Heart right ventricle (tissue), 16 donors: ENCODE data around the gene FRY. TPM values are rescaled to one million over a fixed set of nuclear protein-coding genes. Genes with fewer than 3 reads are reported as not detected.
A peak's percentile ranks its signal among the peaks of the same experiment; 100 is the strongest.

ENCODE experiments used
- ATAC-seq, 8 donors: fragments of 200-7000 bp; cut with Tn5 transposase; one replicate each; pipeline ENCODE4 v1.9.1; 2020; ENCODE audit warnings: mild to moderate bottlenecking in 8 of 8, moderate library complexity in 8 of 8, moderate number of reproducible peaks in 1 of 8
- DNase-seq, 2 donors: peaks; one replicate each; pipeline ENCODE4 v3.0.0-alpha.2; 2020
- H3K27ac ChIP-seq, 10 donors: fragments of 200-600 bp; sonication (generic) in 2 of 10; one replicate each; pipeline versions ENCODE4 v1.5.0 to v1.8.0; 2020 to 2022; ENCODE audit warnings: mild to moderate bottlenecking in 3 of 10
- H3K27me3 ChIP-seq, 7 donors: fragments of 200-600 bp; one replicate each; pipeline ENCODE4 v1.8.0; 2021 to 2022; ENCODE audit warnings: mild to moderate bottlenecking in 2 of 7
- H3K36me3 ChIP-seq, 9 donors: fragments of 200-600 bp; sonication (generic) in 1 of 9; one replicate each; pipeline versions ENCODE4 v1.5.0 to v1.8.0; 2020 to 2022; ENCODE audit warnings: mild to moderate bottlenecking in 2 of 9
- H3K4me1 ChIP-seq, 9 donors: fragments of 200-600 bp; sonication (generic) in 1 of 9; one replicate each; pipeline versions ENCODE4 v1.5.0 to v1.8.0; 2020 to 2022; ENCODE audit warnings: mild to moderate bottlenecking in 4 of 9
- H3K4me3 ChIP-seq, 10 donors: fragments of 200-600 bp; sonication (generic) in 2 of 10; one replicate each; pipeline versions ENCODE4 v1.5.0 to v1.8.0; 2020 to 2022; ENCODE audit warnings: mild to moderate bottlenecking in 7 of 10, moderate library complexity in 2 of 10
- H3K9me3 ChIP-seq, 11 donors: fragments of 200-600 bp in 10 of 11; sonication (generic) in 2 of 11; one replicate each; pipeline versions ENCODE4 v1.5.0 to v1.8.0; 2013 to 2022; ENCODE audit warnings: mild to moderate bottlenecking in 2 of 11, control low read depth in 1 of 11, moderate library complexity in 1 of 11
- WGBS, 2 donors: extraction: QIAGEN DNeasy Blood & Tissue Kit; methylation state at CpG; one replicate each; pipeline ENCODE4 v1.1.7; 2013; ENCODE audit warnings: inconsistent platforms in 1 of 2; 5-methylcytosine and 5-hydroxymethylcytosine counted together
- intact Hi-C, 10 donors: fragments of 100-400 bp; cut with DNase I; formaldehyde crosslinking; loops; one replicate each; pipeline versions ENCODE4 v1.11.1 to v1.14.2; 2022
- polyA plus RNA-seq, 2 donors: library from polyadenylated mRNA; stranded (reverse); fragments of 200-250 nt; gene quantifications; one replicate each; pipeline ENCODE4 v1.2.3, GENCODE V29; 2013
- total RNA-seq, 10 donors: library from RNA; stranded (reverse); fragmentation: NEBNext Ultra II Directional in 3 of 10; extraction: Animal tissue kit (Norgen Biotek cat#: 25700) in 3 of 10; gene quantifications; one replicate each; pipeline versions ENCODE4 v1.2.1 to v1.2.4, GENCODE V29; 2021 to 2023
- TF ChIP-seq, protein P1 (sequence below), 9 donors: fragments of 200-600 bp; sonication (generic) in 2 of 9; IDR thresholded peaks; one replicate each; pipeline versions ENCODE4 v1.5.0 to v1.8.0; 2021 to 2022; ENCODE audit warnings: antibody characterized with exemption in 9 of 9, mild to moderate bottlenecking in 5 of 9, moderate library complexity in 1 of 9
- donor health status: Arrhythmogenic right ventricular cardiomyopathy.
- donor health status: ischemic (EF 13 %, LVEDD 7.1; RV severe dilation, severe dysfunction).
- donor health status: healthy with polysubstance abuse.
- donor health status: DM: no; HTN: yes; CAD: no.
- donor health status: DM: no; HTN: no; CAD: no.
- donor health status: ischemic (EF 25% LVEDD 6.9; RV normal size, moderate dysfunction).
- donor health status: ischemic (EF 25% LVEDD 5.7; RV mildly dilated, moderate dysfunction).
- donor health status: healthy.
- donor health status: DM: yes; HTN: yes; CAD: no.
- donor health status: Ischemic cardiomyopathy.
- donor health status: ischemic (EF 35%, LVEDD 5.7; RV mildly dilated, moderate dysfunction).
- donor health status: nonischemic (EF 11% LVEDD 7.7; RV severe dilation, severe dysfunction).
- donor health status: DM: yes; HTN: yes; CAD: no.
- donor health status: PGD.
- donor health status: ischemic (EF 29% LVEDD 5.4; RV normal size, mild dysfunction).
- donor health status: nonischemic (EF 23%, LVEDD 6.1; RV moderate dilation, normal function).

The FRY gene
- total and polyA plus RNA-seq, 12 donors: 24.9 to 268 (median 207) TPM

- TF ChIP-seq, protein P1, sequence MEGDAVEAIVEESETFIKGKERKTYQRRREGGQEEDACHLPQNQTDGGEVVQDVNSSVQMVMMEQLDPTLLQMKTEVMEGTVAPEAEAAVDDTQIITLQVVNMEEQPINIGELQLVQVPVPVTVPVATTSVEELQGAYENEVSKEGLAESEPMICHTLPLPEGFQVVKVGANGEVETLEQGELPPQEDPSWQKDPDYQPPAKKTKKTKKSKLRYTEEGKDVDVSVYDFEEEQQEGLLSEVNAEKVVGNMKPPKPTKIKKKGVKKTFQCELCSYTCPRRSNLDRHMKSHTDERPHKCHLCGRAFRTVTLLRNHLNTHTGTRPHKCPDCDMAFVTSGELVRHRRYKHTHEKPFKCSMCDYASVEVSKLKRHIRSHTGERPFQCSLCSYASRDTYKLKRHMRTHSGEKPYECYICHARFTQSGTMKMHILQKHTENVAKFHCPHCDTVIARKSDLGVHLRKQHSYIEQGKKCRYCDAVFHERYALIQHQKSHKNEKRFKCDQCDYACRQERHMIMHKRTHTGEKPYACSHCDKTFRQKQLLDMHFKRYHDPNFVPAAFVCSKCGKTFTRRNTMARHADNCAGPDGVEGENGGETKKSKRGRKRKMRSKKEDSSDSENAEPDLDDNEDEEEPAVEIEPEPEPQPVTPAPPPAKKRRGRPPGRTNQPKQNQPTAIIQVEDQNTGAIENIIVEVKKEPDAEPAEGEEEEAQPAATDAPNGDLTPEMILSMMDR (IDR thresholded peaks at IDR 0.05): no peak
- H3K4me1 ChIP-seq: peaks cover under 1 to 49% (median 16%) of the 10 kb centered on the region in 9 donors
- H3K9me3 ChIP-seq: no peaks in the 10 kb centered on the region
- no peak overlapping the region for H3K4me3 ChIP-seq
- no peak for ATAC-seq
- no peak for DNase-seq
- H3K27ac ChIP-seq: no peak overlapping the region
- WGBS, 2 donors: 85% methylated on average over 4 of the region's 4 CpGs
- intact Hi-C loops: loop anchor here in 8 of 10 donors (5.0 to 10.0 kb wide), 5 partner anchors 102 to 296 kb away; no protein-coding TSS in a partner anchor
- H3K36me3 ChIP-seq: no peaks in the 10 kb centered on the region
- no peaks in the 10 kb centered on the region for H3K27me3 ChIP-seq
These were observed 14.9 kb upstream of the FRY start for GRCh38 chr13:32016631-32017030.

DNA sequence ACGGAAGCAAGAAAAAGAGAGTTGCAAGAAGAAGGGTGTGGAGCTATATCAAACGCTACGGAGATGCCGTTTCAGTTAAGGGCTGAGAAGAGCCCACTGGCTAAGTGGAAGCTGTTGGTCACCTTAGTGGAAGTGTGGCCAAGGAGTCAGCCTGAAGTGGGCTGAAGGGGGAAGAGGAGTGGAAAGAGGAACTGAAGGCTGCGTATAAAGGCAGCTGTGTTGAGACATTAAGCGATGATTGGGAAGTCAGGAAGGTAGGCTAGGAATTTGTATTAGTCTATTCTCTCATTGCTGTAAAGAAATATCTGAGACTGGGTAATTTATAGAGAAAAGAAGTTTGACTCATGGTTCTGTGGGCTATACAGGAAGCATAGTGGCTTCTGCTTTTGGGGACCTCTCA lies 14.1 kb upstream of the FRY start:
- Histone ChIP-seq H3K27me3 (no peaks in the 10 kb centered on the region), H3K9me3 (no peaks in the 10 kb centered on the region), H3K36me3 (no peaks in the 10 kb centered on the region), H3K4me1 (peaks cover 6 to 58% (median 25%) of the 10 kb centered on the region in 9 donors), H3K4me3 (no peak overlapping the region), H3K27ac (no peak overlapping the region)
- intact Hi-C loops: loop anchor here in 8 of 10 donors (5.0 to 10.0 kb wide), 5 partner anchors 103 to 295 kb away; no protein-coding TSS in a partner anchor
- no peak for DNase-seq
- TF ChIP-seq, protein P1 (IDR thresholded peaks at IDR 0.05): no peak
- ATAC-seq: no peak
- WGBS, 2 donors: 93 to 96% methylated on average over 6 of the region's 6 CpGs

GRCh38 chr13:32019612-32020233 lies 11.9 kb upstream of the FRY start:
- peaks cover 6 to 65% (median 34%) of the 10 kb centered on the region in 9 donors for H3K4me1 ChIP-seq
- WGBS, 2 donors: 41 to 45% methylated on average over 6 of the region's 6 CpGs
- ATAC-seq (peak in 6 of 8 donors; percentile 48 to 67 (median 61)), DNase-seq (peak in 1 of 2 donors; percentile 58)
- no peak overlapping the region for H3K27ac ChIP-seq
- no peaks in the 10 kb centered on the region for H3K9me3 ChIP-seq
- no peaks in the 10 kb centered on the region for H3K27me3 ChIP-seq
- no peak overlapping the region for H3K4me3 ChIP-seq
- H3K36me3 ChIP-seq: no peaks in the 10 kb centered on the region
- TF ChIP-seq, protein P1 (IDR thresholded peaks at IDR 0.05): peak; percentile 37 to 87 (median 77)
- intact Hi-C loops: loop anchor here in 9 of 10 donors (5.0 to 10.0 kb wide), 11 partner anchors 105 to 293 kb away; no protein-coding TSS in a partner anchor

DNA sequence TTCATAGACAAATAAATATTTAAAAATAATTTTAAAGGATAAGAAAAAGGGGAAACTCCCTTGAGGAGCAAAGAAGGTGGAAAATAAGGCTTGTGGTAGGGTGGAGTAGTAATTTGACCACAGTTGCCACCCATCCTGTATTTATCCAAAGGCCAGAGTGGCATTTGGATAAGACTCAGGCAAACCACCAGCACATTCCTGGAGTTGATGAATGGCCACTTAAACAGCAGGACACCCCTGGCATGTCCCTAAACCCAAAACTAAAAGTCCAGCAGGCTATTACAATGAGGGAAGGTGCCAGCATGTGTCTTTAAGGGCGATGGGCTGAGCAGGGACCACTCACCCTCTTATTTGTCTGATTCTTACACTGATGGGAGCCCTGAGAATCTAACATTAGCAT lies 9.8 kb upstream of the FRY start:
- Histone ChIP-seq H3K27ac (peak overlapping the region in 8 of 10 donors; percentile 9 to 76 (median 60)), H3K9me3 (no peaks in the 10 kb centered on the region), H3K36me3 (no peaks in the 10 kb centered on the region), H3K4me3 (no peak overlapping the region), H3K27me3 (no peaks in the 10 kb centered on the region), H3K4me1 (peaks cover 6 to 46% (median 26%) of the 10 kb centered on the region in 9 donors)
- TF ChIP-seq, protein P1 (IDR thresholded peaks at IDR 0.05): no peak
- 38 to 70% methylated on average over 1 of the region's 1 CpG for WGBS, 2 donors
- intact Hi-C loops: loop anchor here in 6 of 10 donors (2.0 to 10.0 kb wide), 7 partner anchors 141 to 289 kb away; no protein-coding TSS in a partner anchor
- no peak for DNase-seq
- peak in 7 of 8 donors; percentile 26 to 70 (median 51) for ATAC-seq
